Measurements from ENCODE around the gene TDRKH. TPM values are rescaled to one million over a fixed set of nuclear protein-coding genes. Genes with fewer than 3 reads are reported as not detected.

Gene TDRKH
- total and polyA plus RNA-seq, 2 experiments from 2014 or later, result 10.2 to 25.6 TPM

DNA sequence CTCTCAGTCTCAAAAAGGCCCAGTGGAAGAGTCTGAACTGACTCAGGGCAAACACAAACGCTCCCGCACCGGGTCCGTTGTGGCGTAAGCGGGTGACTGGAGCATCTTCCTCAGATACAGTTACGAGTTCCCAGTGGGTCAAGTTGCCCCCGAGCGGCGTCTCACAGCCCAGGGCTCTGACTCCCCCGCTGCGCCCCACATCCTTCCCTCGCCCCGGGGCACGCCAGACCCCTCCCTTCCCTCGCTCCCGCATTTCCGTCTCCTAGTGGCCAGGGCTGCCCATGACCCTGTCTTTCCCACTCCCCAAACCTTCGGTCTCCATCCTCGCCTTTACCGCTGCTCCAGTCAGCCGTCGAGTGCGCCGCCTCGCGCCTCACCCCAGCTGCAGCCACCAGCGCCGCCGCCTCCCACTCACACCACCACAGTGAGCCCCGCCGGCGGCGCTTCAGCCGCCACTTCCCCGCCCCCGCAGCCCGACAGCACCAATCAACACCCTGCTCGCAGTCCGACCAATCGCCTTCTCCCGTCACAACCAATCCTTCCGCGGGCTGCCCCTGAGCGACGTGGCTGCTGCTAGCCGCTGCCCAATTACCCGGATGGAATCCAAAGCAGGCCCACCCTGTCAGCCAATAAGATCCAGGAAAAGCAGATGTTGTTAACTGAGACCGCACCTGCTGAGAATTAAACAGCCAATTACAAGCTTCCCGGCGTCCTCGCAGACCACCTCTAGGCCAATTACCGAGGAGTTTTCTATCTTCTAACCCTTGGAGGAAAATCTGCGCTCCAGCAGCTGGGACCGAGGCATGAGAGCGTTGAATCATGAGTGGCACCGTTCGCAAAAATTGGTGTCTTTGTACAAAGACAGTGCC lies at the start of gene TDRKH (continued):
- no peak for TF ChIP-seq ZNF331 (CRISPR knock-in tag; IDR thresholded peaks at IDR 0.05; ENCODE audit: low read depth)

- Mint-ChIP-seq H3K9me3 (peaks cover 4% of the 10 kb centered on the region; the same call in 2 of the 3 replicates), H3K4me3 (peak within 1 kb of the TSS; percentile 86), H3K27me3 (ENCODE audit: insufficient read depth, low read depth, poor library complexity) (peaks cover 31% of the 10 kb centered on the region), H3K27ac (peak within 1 kb of the TSS; percentile 84), H3K36me3 (ENCODE audit: low read depth) (no peaks in the 10 kb centered on the region; the same call in 2 of the 3 replicates), H3K4me1 (peaks cover 26% of the 10 kb centered on the region)
- Histone ChIP-seq H2AFZ (peak within 1 kb of the TSS; percentile 99), H3K4me1 (ENCODE audit: insufficient read depth) (peaks cover 21% of the 10 kb centered on the region), H3K27me3 (ENCODE audit: insufficient read depth) (peaks cover 45% of the 10 kb centered on the region), H3K36me3 (ENCODE audit: insufficient read depth) (no peaks in the 10 kb centered on the region), H3K27ac (ENCODE audit: low read depth) (peak within 1 kb of the TSS; percentile 92), H3K4me3 (peak within 1 kb of the TSS; percentile 84), H3K9me2 (ENCODE audit: insufficient read depth) (no peaks in the 10 kb centered on the region), H4K20me1 (replicated peaks; ENCODE audit: insufficient read depth) (no peaks in the 10 kb centered on the region), H3K4me2 (peak within 1 kb of the TSS; percentile 96), H3F3A (replicated peaks; ENCODE audit: low read depth) (peaks cover 5% of the 10 kb centered on the region; the same call in 1 of the 2 replicates), H3K79me2 (replicated peaks; ENCODE audit: insufficient read depth) (no peaks in the 10 kb centered on the region)
- DNase-seq (ENCODE audit: low spot score), result peak; percentile 89
- TF ChIP-seq ETS1 (IDR thresholded peaks at IDR 0.05) (peak; percentile 45; the same call in 1 of the 2 replicates), POLR2AphosphoS5 (IDR thresholded peaks at IDR 0.05; ENCODE audit: low read depth) (peak; percentile 86), CREB1 (CRISPR knock-in tag; IDR thresholded peaks at IDR 0.05; ENCODE audit: low read depth) (0 out of 2 replicates have a peak, but pooled peaks have one; percentile 18), EZH2 (IDR thresholded peaks at IDR 0.05; ENCODE audit: low read depth, unreplicated experiment) (no peak), CTCF (conservative IDR thresholded peaks at IDR 0.05; ENCODE audit: low read depth in 2 of 2) (0 out of 4 replicates have a peak, but pooled peaks of 1 of the 2 experiments have one; percentile 14), ZNF114 (CRISPR knock-in tag; IDR thresholded peaks at IDR 0.05) (no peak)
- peak; percentile 74 for ATAC-seq
These were observed 49.4 kb upstream of the TDRKH start, which contains the start of gene C2CD4D for GRCh38 chr1:151839457-151840403. Gene C2CD4D (minus strand): TSS chr1:151839820. CDS start chr1:151838989, 831 bp downstream.

All from GM23338 (cell line).